Stimulated activated CD4-positive, alpha-beta T cell treated with anti-CD3 and anti-CD28 coated beads, Interleukin-4, amount 100 ng/mL, for 24 hours (primary cell): ENCODE results near the gene SEC23IP.

Experiments
- DNase-seq: peaks from one replicate; pipeline ENCODE4 v3.0.0-alpha.2; 2020

Gene SEC23IP

GRCh38 chr10:119942973-119943372, 50.4 kb downstream of the SEC23IP start:
- DNase-seq: no peak

DNA sequence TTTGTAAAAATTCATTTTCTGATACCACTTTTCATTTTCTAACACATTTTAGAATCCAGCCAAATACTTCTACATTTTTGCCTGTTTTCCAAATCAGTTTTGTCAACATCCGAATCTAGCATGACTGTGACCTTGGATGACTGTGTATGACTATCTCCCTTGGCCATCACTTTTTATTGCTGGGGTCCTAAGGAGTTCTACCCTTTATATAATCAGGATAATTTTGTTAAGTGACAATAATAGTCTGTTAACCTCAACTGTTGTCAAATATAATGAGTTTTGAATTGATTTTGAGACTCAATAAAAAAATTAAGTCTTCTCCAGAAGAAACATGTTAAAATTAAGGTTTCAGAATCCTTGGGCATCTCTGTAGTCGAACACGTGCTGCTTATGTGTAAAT, 53.3 kb downstream of the SEC23IP start:
- no peak for DNase-seq

- DNase-seq: no peak
Observed at GRCh38 chr10:119947300-119947699, 54.8 kb downstream of the SEC23IP start.

DNA sequence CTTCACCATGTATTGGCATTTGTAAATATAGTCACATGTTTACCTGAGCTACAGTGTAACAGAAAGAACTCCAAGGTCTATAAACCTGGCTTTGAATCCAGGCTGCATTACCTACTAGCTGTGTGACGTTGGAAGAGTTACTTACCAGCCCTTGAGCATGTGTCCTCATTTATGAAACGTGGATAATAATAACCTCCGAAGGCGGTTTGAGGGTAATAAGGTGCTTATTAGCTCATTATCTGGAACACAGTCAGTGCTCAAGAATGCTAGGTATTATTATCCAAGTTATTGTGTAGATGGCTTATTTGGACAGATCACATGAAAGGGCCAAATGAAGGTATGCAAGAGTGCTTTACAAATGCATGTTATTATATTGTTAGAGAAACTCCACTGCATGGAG, 64.9 kb downstream of the SEC23IP start:
- DNase-seq: no peak

- no peak for DNase-seq
Observed at GRCh38 chr10:119962837-119963236, 70.3 kb downstream of the SEC23IP start.

- no peak for DNase-seq
Observed at GRCh38 chr10:119967066-119967465, 74.5 kb downstream of the SEC23IP start.

DNA sequence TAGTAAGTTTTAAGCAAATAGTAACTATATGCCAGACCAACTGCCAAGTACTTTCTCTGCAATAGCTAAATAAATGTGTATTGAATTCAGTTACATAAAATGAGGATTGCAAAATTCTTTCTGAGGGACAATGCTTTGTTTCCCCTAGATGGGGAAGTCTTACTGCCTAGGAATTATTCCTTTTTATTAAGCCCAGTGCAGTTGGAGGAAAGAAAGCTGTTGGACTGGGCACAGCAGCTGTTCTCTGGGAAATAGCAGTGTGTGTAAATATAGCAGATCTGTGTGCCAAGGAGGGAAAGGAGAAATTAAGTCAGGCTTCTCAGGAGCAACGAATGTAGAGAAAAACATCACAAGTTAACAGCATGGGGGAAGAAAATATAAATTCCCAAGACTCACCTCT, 77.1 kb downstream of the SEC23IP start:
- no peak for DNase-seq

GRCh38 chr10:119970107-119970506, 77.6 kb downstream of the SEC23IP start:
- DNase-seq: no peak

DNA sequence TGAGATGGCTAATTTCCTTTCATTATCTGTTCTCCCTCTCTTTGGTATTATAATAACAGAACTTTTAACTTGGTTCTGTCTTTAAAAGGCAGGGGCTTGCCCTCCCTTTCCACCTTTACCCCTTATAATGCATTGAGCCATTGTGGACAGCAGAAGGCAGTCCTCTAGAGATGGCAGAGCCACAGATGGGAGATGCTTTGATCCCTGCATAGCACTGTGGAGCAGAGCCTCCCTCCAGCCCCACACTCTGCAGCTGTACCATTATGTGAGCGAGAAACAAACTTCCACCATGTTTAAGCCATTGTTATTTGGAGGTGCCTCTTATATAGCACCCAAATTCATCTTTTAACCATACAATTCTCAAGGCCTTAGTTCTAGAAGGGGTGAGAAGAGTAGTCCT, 78.4 kb downstream of the SEC23IP start:
- DNase-seq: no peak

DNA sequence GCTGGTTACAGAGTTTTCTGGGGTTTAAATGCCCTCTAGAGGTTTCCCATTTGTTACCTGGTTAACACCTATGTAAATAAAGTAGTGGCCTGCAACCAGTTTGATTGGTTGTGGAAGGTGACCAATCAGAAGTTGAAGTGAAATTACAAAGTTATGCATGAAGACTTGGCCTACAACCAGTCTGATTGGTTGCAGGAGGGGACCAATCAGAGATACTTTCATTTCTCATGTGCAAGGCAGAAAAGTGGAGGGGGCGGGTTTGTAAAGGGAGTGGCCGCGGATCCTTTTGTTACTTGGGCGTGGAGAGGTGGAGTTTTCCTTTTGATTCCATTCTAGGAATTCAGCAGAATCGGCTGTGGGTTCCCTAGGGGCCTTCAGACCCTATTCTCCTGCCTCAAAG, 80.8 kb downstream of the SEC23IP start:
- no peak for DNase-seq

DNA sequence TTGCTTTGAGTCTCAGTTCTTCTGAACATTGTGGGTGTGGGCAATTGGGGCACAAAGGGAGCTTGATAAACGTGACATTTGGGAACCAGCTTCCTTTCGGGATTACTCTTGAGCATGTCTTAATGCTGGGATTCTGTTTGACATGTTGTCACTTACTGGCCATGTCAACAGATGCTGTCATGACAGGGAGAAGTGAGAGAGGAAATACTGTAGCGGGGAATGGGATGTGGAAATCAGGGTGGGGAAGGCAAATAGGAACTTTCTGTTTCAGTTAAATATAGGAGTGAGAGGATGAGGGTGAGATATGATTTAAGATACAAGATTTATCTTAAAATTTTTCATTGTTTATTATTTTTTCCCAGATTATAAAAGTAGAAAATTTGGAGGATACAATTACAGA, 83.9 kb downstream of the SEC23IP start:
- DNase-seq: no peak

DNA sequence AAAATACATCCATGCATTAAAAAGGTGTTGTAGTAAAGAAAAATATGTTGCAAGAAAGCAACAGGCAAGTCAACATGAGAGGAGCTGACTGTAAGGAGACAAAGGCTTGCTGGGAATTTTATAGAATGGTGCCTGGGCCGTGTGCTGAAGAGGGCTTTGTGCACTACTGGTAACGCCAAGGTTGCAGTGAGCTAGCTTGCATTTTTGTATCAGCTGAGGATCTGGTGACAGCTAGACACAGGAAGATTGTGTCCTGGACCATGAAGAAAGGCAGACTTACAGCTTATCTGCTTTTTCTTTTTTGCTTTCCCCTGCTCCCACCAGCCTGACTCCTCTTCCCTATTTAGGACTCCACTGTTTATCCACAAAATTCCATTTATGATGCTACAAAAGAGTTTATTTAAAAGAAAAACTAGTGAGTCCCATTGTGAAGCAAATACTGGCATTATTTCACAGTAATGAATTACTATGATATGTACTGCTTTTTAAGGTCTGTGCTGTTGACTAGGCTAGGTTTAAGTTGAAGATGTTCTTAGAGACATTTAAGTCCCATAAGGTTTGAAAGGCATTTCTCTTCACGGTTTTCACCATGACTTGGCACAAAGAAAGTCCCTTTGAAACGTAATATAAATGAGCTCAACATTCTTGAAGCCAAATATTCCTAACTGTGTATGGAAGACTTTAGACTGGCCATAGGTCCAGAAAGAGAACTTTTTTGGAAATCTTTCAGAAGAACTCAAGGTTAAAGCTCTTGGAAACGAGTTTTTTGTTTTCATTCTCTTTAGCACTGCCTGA, 88.6 kb downstream of the SEC23IP start:
- no peak for DNase-seq

DNA sequence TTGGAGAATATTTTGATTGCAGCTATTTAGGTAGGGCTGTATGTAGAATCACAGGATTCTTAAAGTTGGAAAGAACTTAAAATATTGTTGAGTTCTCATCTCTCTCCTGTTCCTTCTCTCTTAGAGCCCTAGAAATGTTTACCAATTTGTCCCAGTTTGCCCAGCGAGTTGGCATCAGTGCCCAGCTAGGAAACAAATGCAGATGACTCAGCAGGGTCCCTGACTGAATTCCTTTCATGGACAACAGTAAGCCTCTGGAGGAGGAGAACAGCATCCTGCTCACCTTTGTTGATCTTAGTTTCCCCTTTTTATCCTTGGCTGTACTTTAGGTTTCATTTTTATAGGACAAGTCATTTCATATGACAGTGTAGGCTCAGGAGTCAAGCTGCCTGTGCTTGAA, 89.3 kb downstream of the SEC23IP start:
- no peak for DNase-seq

DNA sequence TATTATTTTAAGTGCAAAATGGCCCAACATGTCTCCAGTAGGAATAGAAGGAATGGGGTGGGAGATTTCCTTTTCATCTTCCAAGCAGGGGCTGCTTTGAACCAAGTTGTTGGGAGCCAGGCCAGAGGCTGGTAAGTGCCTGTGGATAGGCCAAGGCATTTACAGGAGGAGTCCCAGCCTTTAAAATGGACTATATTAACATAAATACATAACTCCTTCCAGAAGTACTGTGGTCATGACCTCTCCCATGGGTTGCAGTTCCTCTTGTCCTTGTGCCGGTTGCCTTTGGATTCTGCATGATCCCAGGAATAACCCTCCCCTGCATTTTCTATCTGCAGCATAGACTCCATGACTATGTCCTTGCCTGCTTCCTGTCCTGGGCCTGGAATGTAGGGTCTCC, 95.8 kb downstream of the SEC23IP start:
- DNase-seq: no peak

- no peak for DNase-seq
Observed at GRCh38 chr10:119989966-119990365, 97.4 kb downstream of the SEC23IP start.

- no peak for DNase-seq
Observed at GRCh38 chr10:119991066-119991465, 98.5 kb downstream of the SEC23IP start.

GRCh38 chr10:119991816-119992215, 99.3 kb downstream of the SEC23IP start:
- DNase-seq: no peak
